Coronary artery (tissue), 2 donors: ENCODE results near the gene CFAP251.

Experiments used
- DNase-seq: peaks from one replicate; pipeline ENCODE4 v3.0.0-alpha.2; 2017; ENCODE audit warnings: low spot score
- H3K27ac ChIP-seq, 2 donors: fragments of 200-600 bp; sonication (generic); one replicate each; pipeline ENCODE4 v1.5.1; 2016 to 2019
- H3K4me3 ChIP-seq: fragments of 200-600 bp; sonication (generic); 2 replicates; pipeline ENCODE4 v1.5.1; 2016; ENCODE audit warnings: mild to moderate bottlenecking, moderate library complexity
- CTCF ChIP-seq: fragments of 200-600 bp; sonication (generic); IDR thresholded peaks from one replicate; pipeline ENCODE4 v1.5.1; 2019; ENCODE audit warnings: antibody characterized with exemption

The CFAP251 gene

GRCh38 chr12:121957861-121958515 lies 39.6 kb downstream of the CFAP251 start:
- H3K27ac ChIP-seq = no peak overlapping the region
- no peak overlapping the region for H3K4me3 ChIP-seq
- no peak for DNase-seq
- no peak for TF ChIP-seq CTCF

GRCh38 chr12:121958541-121959240 lies 40.3 kb downstream of the CFAP251 start:
- H3K4me3 ChIP-seq = no peak overlapping the region
- no peak for TF ChIP-seq CTCF
- H3K27ac ChIP-seq = no peak overlapping the region
- DNase-seq = no peak

- H3K4me3 ChIP-seq = no peak overlapping the region
- H3K27ac ChIP-seq = no peak overlapping the region
- TF ChIP-seq CTCF = no peak
- DNase-seq = no peak
These were observed 42.1 kb downstream of the CFAP251 start for GRCh38 chr12:121960541-121960940.

GRCh38 chr12:121961195-121961879 lies 42.9 kb downstream of the CFAP251 start:
- H3K4me3 ChIP-seq = no peak overlapping the region
- DNase-seq = no peak
- no peak overlapping the region for H3K27ac ChIP-seq
- TF ChIP-seq CTCF = no peak

- no peak overlapping the region for H3K27ac ChIP-seq
- no peak for TF ChIP-seq CTCF
- DNase-seq = no peak
- no peak overlapping the region for H3K4me3 ChIP-seq
These were observed 45.1 kb downstream of the CFAP251 start for GRCh38 chr12:121963341-121964018.

- no peak for TF ChIP-seq CTCF
- Histone ChIP-seq H3K27ac (no peak overlapping the region), H3K4me3 (no peak overlapping the region)
- DNase-seq = no peak
These were observed 46.6 kb downstream of the CFAP251 start for GRCh38 chr12:121964813-121965643.
